KOPT-K1 (cell line): ENCODE measurements around the gene ADAMTSL1.
"Not testable (repeated sequence)": the region's sequence is repeated elsewhere in the genome, so short reads cannot be mapped to it uniquely, and the experiment has no call there.

Experiments
- H3K27ac ChIP-seq: fragments of 200-600 bp; sonication (generic); 2 replicates; pipeline ENCODE4 v1.5.1; 2016; ENCODE audit warnings: antibody characterized with exemption, mild to moderate bottlenecking, low read depth, low read length; ENCODE audit not compliant: poor library complexity, severe bottlenecking
- H3K36me3 ChIP-seq: fragments of 200-600 bp; sonication (generic); 2 replicates; pipeline ENCODE4 v1.5.1; 2017; ENCODE audit warnings: antibody characterized with exemption, mild to moderate bottlenecking, low read length, moderate library complexity; ENCODE audit not compliant: insufficient read depth
- H3K9me3 ChIP-seq: fragments of 200-600 bp; sonication (generic); 2 replicates; pipeline ENCODE4 v1.5.1; 2017; ENCODE audit warnings: antibody characterized with exemption, low read length, mild to moderate bottlenecking; ENCODE audit not compliant: insufficient read depth, poor library complexity, severe bottlenecking

ADAMTSL1 gene

GRCh38 chr9:18909140-18910018, 435.4 kb downstream of the ADAMTSL1 start:
- Histone ChIP-seq H3K9me3 (no peaks in the 10 kb centered on the region), H3K36me3 (no peaks in the 10 kb centered on the region), H3K27ac (peak overlapping the region; percentile 72)

DNA sequence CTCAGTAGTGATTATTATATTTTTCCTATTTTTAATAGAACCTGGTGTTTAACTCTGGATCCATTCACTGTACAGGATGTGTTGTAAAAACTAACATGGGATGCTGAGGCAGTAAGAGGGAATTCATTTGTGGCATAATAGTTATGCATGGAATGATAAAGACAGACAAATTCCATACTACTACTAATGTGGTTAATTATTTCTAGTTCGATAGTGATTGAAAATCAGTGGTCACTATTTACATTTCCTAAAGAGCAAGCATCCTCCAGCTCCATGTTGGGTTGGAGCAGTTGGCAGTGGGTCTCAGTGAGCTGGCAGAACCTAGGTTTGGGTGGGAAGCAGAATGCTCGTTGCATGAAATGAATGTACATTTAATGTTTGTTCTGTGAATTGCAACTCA, 436.5 kb downstream of the ADAMTSL1 start:
- H3K9me3 ChIP-seq, result no peaks in the 10 kb centered on the region
- H3K27ac ChIP-seq, result peak overlapping the region; percentile 72
- H3K36me3 ChIP-seq, result no peaks in the 10 kb centered on the region

DNA sequence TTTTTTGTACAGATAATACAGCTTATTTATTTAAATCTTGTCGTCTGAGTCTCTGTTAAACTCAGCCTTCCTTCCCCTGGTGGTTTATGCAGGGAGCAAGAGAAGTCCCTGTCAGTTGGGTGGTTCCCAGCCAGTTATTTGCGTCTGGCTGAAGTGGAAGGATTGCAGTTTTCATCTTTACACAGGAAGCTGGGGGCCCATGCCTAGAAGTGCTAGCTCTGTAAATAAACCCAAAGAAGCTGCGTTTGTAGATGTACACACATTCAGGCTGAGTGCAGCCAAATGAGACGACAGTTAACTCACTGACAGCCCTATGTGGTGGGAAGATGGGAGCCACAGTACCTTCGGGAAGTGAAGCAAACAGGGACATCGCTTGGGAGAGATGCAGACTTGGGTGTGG, 437.0 kb downstream of the ADAMTSL1 start:
- Histone ChIP-seq H3K9me3 (no peaks in the 10 kb centered on the region), H3K27ac (peak overlapping the region; percentile 72), H3K36me3 (no peaks in the 10 kb centered on the region)

GRCh38 chr9:18911714-18912342, 437.9 kb downstream of the ADAMTSL1 start:
- H3K27ac ChIP-seq, result peak overlapping the region; percentile 72
- H3K36me3 ChIP-seq, result no peaks in the 10 kb centered on the region
- no peaks in the 10 kb centered on the region for H3K9me3 ChIP-seq

DNA sequence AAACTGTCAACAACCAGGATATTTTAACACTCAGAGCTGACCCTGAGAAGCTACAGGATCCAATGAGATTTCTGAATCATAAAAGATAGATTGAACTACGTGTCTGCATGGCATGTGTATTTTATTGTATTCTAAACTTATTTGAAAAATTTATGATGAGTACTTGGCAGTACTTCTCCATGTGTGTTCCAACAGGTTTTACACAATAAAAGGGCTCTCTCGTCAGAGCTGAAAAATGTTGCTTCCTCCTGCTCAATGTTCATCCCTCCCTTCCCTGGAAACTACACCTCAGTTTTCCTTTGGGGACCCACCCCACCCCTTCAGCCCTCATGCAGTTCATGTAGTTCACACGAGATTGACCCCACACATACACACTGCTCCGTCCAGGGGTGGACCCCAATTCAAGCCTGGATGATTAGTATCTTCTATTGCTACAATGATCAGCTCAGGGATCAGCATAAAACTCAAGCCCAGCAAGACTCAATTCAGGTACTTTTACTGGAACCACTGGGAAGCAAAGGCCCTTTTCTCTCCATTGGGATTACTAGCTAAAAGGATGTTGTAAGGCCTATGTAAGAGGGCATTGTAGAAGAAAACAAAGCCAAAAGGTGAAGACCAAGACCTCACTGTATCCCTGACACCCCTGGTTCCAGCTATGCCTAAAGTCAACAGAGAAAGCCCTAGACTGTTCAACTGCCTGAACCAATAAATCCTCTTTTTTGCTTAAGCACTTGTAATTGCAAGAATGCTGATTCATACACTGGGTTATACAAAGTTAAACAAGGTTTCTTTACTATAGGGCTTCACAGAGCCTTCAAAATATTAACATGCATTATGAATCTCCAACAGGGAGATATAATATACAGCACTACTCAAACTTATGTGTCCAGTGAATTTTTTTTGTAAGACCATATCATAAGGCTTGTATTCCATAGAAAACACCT, 446.5 kb downstream of the ADAMTSL1 start:
- Histone ChIP-seq H3K9me3 (no peaks in the 10 kb centered on the region), H3K36me3 (no peaks in the 10 kb centered on the region), H3K27ac (no peak overlapping the region)

DNA sequence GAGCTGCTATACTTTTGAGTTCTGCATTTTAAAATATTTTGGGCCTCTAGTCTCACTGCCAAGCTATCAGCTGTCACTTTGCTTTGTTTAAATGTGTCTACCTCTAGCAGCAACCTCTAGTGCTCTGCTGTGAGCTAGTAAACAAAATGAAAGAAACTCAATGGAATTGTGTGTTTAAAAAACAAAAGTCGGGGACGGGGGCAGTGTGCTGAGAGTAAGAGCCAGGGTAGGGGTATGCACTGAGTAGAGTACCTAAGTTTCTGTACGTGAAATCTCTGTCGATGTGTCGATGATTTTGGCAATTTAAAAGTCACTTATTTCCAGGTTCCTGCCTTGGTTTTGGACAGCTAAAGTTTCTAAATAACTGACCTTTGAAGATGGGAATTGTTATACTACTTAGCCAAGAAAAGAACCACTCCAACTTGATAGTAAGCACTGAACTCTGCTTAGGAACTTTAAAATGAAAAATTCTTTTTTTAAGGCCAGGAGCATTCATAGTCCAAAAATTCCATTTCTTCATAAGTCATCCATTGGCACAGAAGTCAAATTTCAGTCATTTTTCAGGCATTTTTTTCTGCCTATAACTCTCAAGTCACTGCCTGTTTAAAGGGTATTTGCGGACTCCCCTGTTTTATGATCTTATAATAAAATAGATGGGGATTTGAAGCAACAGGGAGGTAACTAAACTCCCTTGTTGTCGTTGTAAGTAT, 447.6 kb downstream of the ADAMTSL1 start:
- Histone ChIP-seq H3K36me3 (no peaks in the 10 kb centered on the region), H3K9me3 (no peaks in the 10 kb centered on the region), H3K27ac (no peak overlapping the region)

DNA sequence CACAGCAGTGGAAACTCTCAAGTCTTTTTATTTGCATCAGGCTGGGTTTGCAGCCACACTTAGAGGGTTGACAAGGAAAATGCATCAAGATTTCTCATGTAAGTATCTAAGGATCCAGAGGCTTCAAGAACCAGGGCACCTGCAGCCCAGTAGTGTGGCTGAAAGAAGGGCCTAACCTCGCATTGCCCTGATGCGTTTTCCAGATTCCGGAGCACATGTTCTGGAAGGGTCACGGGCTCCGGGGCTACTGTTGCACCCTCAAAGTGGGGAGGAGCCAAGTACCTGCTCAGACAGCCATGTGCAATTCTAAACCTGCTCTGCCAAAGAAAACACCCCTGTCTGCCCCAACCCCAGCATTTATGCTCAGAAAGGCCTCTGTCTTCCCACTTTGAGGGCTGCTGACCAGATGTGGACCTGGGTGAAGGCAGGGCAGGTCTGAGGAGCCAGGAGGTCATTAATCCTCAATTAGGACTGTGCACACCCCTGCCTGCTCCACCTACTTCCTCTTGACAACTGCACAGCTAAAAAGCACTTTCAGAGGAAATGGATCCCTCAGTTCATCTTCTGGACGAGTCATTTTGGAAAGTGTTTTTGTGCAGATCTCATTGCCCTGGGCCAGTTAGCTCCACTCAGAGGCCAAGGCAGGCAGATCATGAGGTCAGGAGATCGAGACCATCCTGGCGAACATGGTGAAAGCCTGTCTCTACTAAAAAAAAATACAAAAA, 448.4 kb downstream of the ADAMTSL1 start:
- Histone ChIP-seq H3K27ac (no peak overlapping the region), H3K36me3 (no peaks in the 10 kb centered on the region), H3K9me3 (no peaks in the 10 kb centered on the region)

- H3K36me3 ChIP-seq, result no peaks in the 10 kb centered on the region
- no peaks in the 10 kb centered on the region for H3K9me3 ChIP-seq
Measured at GRCh38 chr9:18923167-18923566, 449.2 kb downstream of the ADAMTSL1 start.

DNA sequence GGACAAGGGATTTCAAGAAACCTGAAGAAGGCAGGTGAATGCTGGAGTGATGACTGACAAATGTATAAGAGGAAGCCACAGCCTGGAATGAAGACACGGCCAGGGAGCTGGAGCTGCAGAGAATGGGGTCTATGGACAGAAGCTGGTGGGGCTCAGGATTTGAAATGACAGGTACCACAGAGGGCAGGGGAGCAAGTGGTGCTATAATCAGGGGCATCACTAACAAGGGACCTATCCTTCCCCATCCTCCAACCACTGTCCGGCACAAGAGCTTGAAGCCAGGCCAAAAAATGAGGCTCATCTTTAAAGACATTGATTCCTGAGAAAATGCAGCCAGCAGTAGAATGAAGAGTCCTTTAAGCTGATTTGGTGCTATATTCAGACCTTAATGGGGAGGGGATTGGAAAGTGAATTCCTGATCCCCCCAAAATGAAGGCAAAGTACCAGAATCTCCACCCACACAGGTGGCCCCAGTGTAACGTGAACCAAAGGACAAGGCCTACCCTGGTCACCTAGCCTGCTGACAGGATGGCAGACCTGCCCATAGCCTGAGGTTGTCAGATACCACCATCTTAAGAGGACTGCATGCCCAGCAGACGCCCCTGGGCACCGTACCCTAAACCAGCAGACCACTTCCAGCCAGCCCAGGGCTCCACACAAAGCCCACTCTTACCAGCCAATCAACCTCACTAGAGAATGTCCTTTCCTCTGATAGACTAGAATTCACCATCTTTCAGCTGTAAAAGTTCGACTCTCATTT, 449.9 kb downstream of the ADAMTSL1 start:
- Histone ChIP-seq H3K27ac (no peak overlapping the region), H3K36me3 (no peaks in the 10 kb centered on the region), H3K9me3 (no peaks in the 10 kb centered on the region)

More at GRCh38 chr9:18923167-18923566, 449.2 kb downstream of the ADAMTSL1 start:
- no peak overlapping the region for H3K27ac ChIP-seq

- no peak overlapping the region for H3K27ac ChIP-seq
- H3K36me3 ChIP-seq, result no peaks in the 10 kb centered on the region
- H3K9me3 ChIP-seq, result no peaks in the 10 kb centered on the region
Measured at GRCh38 chr9:18925880-18926279, 451.9 kb downstream of the ADAMTSL1 start.

DNA sequence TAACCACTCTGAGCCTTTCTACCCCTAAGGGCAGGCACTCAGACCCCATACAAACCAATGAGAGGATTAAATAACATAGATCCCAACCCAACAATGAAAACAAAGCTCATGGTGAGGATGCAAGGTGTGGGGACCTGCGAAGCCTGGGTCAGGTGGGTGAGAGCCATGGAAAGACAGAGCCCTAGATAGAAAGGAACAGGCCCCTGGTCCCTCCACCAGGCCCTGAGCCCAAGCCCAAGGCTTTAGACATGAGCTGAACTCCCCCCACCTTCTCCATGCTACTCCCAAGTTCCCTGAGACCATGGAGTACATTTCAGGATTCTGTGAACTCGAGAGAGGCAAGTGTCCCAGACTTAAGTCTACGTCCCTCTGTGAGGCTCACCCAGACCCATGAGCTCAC, 452.6 kb downstream of the ADAMTSL1 start:
- H3K36me3 ChIP-seq, result no peaks in the 10 kb centered on the region
- H3K27ac ChIP-seq, result no peak overlapping the region
- no peaks in the 10 kb centered on the region for H3K9me3 ChIP-seq

GRCh38 chr9:18928711-18929110, 454.8 kb downstream of the ADAMTSL1 start:
- no peaks in the 10 kb centered on the region for H3K36me3 ChIP-seq
- H3K27ac ChIP-seq, result no peak overlapping the region
- H3K9me3 ChIP-seq, result no peaks in the 10 kb centered on the region

- not testable (repeated sequence) for H3K36me3 ChIP-seq, H3K9me3 ChIP-seq, H3K27ac ChIP-seq
Measured at GRCh38 chr9:18930611-18931010, 456.7 kb downstream of the ADAMTSL1 start.
